IMR-90 (cell line): Measurements from ENCODE around the gene YES1.

Experiments used
- CHD1 ChIP-seq: IDR thresholded peaks from 2 replicates; pipeline ENCODE4 v1.6.1; 2012; ENCODE audit warnings: low read depth, low read length, improper control_type of control experiment
- CTCF ChIP-seq: conservative IDR thresholded peaks from 2 replicates; pipeline ENCODE4 v1.5.1; 2012; ENCODE audit warnings: mild to moderate bottlenecking, low read depth, low read length, improper control_type of control experiment
- ELK1 ChIP-seq: fragments of 150-350 bp; IDR thresholded peaks from 2 replicates; pipeline ENCODE4 v1.6.1; 2016; ENCODE audit warnings: low read depth, mild to moderate bottlenecking, low read length, moderate library complexity, borderline replicate concordance
- FOS ChIP-seq: fragments of 150-350 bp; IDR thresholded peaks from 2 replicates; pipeline ENCODE4 v1.6.1; 2016; ENCODE audit warnings: low read depth, low read length
- MAFK ChIP-seq: IDR thresholded peaks from 2 replicates; pipeline ENCODE4 v1.6.1; 2012; ENCODE audit warnings: low read depth, low read length, improper control_type of control experiment
- MAZ ChIP-seq: IDR thresholded peaks from 2 replicates; pipeline ENCODE4 v1.6.1; 2012; ENCODE audit warnings: low read depth, mild to moderate bottlenecking, low read length, improper control_type of control experiment, moderate library complexity, borderline replicate concordance
- POLR2A ChIP-seq: IDR thresholded peaks from 2 replicates; pipeline ENCODE4 v1.6.1; 2012; ENCODE audit warnings: mild to moderate bottlenecking, low read depth, low read length
- RAD21 ChIP-seq: IDR thresholded peaks from 2 replicates; pipeline ENCODE4 v1.6.1; 2012; ENCODE audit warnings: low read length, improper control_type of control experiment
- RCOR1 ChIP-seq: IDR thresholded peaks from 2 replicates; pipeline ENCODE4 v1.6.1; 2012; ENCODE audit warnings: mild to moderate bottlenecking, low read length, improper control_type of control experiment; ENCODE audit not compliant: insufficient replicate concordance
- SMC3 ChIP-seq: fragments of 150-350 bp; IDR thresholded peaks from 2 replicates; pipeline ENCODE4 v1.6.1; 2016; ENCODE audit warnings: low read depth, mild to moderate bottlenecking, antibody characterized with exemption, low read length, moderate library complexity

DNA sequence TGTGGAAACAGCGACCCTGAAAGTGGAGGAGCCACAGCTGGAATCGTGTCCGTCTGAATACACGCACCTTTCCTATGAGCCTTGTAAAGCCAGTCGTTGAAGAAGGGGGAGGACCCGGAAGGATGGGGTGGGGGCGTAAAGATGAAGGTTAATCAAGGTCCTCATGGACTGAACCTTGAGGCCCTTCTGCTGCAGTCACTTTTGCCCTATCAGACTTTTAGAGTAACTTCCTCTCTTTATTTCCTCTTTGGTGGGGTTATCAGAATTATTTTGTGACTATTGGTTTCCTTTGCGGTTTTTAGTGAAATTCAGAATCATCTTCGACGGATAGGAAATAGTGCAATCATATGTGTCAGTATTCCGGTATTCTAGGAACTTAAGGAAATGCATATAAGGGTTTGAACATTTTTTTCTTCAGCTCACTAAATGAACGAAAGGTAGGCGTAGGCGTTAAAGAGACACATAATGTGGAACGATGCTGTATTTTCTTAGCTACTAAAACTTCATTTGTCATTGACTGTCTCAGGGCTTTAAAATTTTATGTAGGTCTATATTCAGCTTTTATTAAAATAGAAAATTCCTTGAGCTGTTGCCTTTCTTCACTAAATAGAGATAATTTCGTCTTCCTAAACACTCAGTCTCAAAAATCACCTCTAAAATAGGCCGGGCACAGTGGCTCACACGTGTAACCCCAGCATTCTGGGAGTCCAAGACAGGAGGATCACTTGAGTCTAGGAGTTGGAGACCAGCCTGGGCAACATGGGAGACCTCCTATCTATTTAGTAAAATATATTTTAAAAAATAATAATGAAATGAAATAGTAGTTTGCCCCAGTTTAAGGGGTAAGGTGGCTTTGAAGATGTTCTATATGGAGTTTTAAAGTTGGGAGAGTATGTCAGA, 1.4 kb upstream of the YES1 start:
- TF ChIP-seq CTCF (no peak), POLR2A (no peak), ELK1 (no peak), MAZ (no peak), RCOR1 (no peak), MAFK (no peak), RAD21 (no peak), SMC3 (no peak), CHD1 (no peak), FOS (no peak)
